ENCODE measurements around the gene SHB.

DNA sequence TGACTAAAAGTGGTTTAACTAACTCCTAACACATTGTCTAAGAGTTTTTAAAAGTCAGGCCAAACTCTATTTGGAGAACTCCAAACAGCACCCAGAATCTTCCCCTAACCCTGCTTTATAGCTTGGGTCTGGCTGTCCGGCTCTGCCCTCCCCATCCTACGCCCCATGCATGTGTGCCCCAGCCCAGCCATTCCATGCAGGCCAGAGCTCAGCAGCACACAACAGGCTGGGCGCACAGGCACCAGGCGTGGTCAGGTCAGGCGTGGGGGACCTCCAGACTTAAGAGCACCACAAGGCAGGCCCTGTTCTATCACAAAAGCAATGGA lies 31.1 kb downstream of the SHB start:
- TF ChIP-seq, protein P1, sequence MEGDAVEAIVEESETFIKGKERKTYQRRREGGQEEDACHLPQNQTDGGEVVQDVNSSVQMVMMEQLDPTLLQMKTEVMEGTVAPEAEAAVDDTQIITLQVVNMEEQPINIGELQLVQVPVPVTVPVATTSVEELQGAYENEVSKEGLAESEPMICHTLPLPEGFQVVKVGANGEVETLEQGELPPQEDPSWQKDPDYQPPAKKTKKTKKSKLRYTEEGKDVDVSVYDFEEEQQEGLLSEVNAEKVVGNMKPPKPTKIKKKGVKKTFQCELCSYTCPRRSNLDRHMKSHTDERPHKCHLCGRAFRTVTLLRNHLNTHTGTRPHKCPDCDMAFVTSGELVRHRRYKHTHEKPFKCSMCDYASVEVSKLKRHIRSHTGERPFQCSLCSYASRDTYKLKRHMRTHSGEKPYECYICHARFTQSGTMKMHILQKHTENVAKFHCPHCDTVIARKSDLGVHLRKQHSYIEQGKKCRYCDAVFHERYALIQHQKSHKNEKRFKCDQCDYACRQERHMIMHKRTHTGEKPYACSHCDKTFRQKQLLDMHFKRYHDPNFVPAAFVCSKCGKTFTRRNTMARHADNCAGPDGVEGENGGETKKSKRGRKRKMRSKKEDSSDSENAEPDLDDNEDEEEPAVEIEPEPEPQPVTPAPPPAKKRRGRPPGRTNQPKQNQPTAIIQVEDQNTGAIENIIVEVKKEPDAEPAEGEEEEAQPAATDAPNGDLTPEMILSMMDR (IDR thresholded peaks at IDR 0.05), result no peak
- TF ChIP-seq POLR2AphosphoS5 (IDR thresholded peaks at IDR 0.05; ENCODE audit: insufficient read depth in 1 of 2, low read depth in 1 of 2) (no peak), POLR2A (IDR thresholded peaks at IDR 0.05) (no peak)
